Breast epithelium (tissue), 3 donors: ENCODE measurements around the gene WDR93.

Source experiments
- CTCF ChIP-seq, 3 donors: fragments of 450-650 bp; IDR thresholded peaks; one replicate each; pipeline ENCODE4 v1.5.1; 2016 to 2017; ENCODE audit warnings: antibody characterized with exemption in 3 of 3, mild to moderate bottlenecking in 3 of 3, moderate library complexity in 3 of 3
- POLR2A ChIP-seq: fragments of 450-650 bp; IDR thresholded peaks from one replicate; pipeline ENCODE4 v1.6.1; 2016; ENCODE audit warnings: antibody characterized with exemption, mild to moderate bottlenecking, moderate library complexity
- POLR2AphosphoS5 ChIP-seq, 3 donors: sonication (generic); formaldehyde crosslinking; IDR thresholded peaks; one replicate each; pipeline ENCODE4 v1.6.1; 2017; ENCODE audit warnings: antibody characterized with exemption in 3 of 3

- no peak for TF ChIP-seq CTCF (IDR thresholded peaks at IDR 0.05)
- no peak for TF ChIP-seq POLR2A
- no peak for TF ChIP-seq POLR2AphosphoS5 (IDR thresholded peaks at IDR 0.05)
These were observed 59.4 kb downstream of the WDR93 start for GRCh38 chr15:89749951-89750559.
